ENCODE results near the gene RPTOR.

RPTOR gene

DNA sequence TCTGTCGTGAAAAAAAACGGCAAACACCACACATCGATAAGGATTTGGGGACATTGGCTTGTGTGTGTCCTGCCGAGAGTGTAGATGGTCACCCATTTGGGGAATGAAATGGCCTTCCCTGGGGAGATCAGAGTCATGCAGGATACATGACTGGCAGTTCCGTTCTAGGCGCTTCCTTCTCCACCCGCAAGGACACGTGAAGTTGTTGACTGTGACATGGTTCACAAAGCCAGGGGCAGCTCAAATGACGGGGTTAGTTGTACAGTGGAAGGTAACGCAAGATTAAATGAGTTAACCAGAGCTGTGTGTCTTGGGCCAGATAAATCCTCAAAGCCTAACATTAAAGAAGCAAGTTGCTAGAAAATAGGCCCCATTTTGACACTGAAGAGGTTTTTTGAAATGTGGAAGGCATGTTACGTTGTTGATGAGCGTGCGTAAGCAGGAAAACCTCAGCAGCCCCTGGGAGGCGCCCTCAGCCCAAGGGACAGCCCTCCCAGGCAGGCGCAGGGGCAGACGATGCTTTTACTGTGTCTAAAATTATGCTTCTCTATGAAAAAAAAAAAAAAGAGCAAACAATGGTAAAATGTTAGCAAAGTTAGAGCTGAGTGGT is 411.1 kb downstream of the RPTOR start:
- H3K9me3 ChIP-seq (ENCODE audit: low read depth, low read length), result no peaks in the 10 kb centered on the region
- H3K27ac ChIP-seq, result no peak overlapping the region
- no peak overlapping the region for H3K4me3 ChIP-seq
- no peak for DNase-seq (ENCODE audit: low read depth, low spot score)
- TF ChIP-seq EZH2 (IDR thresholded peaks at IDR 0.05) (no peak), POLR2AphosphoS5 (IDR thresholded peaks at IDR 0.05; ENCODE audit: borderline replicate concordance, low read depth, low read length) (no peak), FOXP2 (optimal IDR thresholded peaks at IDR 0.05; ENCODE audit: control extremely low read depth, extremely low read length, insufficient read depth) (no peak)
- no peak overlapping the region for H3K9ac ChIP-seq (ENCODE audit: insufficient read length)
- no peaks in the 10 kb centered on the region for H3K36me3 ChIP-seq (ENCODE audit: insufficient read depth, low read length)

DNA sequence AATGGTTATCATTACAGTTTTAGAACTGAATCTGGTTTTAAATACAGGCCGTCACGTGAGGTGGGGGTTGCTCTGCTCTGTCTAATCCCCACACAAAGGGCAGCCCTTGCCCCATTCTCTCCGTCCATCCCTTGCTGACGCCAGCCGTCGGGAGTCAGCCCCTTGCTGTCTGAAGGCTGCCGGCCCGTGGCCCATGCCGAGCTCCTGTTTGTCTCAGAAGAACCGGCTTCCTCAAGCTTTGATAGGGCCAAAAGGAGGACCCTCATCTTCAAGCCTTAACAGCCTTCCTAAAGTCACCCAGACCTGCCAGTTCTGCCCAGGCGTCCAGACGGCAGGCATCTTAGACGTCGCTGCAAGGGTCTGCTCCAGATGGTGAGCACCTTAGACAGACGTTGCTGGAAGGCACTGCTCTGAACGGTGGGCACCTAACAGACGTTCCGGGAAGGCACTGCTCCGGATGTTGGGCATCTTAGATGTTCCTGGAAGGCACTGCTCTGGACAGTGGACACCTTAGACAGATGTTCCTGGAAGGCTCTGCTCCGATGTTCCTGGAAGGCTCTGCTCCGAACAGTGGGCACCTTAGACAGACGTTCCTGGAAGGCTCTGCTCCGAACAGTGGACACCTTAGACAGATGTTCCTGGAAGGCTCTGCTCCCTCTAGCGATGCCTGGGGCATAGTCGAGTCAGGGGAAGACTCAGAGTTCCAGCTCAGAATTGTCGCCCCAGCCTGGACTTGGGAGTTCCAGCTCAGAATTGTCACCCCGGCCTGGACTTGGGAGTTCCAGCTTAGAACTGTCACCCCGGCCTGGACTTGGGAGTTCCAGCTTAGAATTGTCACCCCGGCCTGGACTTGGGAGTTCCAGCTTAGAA is 411.9 kb downstream of the RPTOR start:
- no peaks in the 10 kb centered on the region for H3K36me3 ChIP-seq (ENCODE audit: insufficient read depth, low read length)
- H3K27ac ChIP-seq, result no peak overlapping the region
- DNase-seq (ENCODE audit: low read depth, low spot score), result no peak
- H3K9ac ChIP-seq (ENCODE audit: insufficient read length), result no peak overlapping the region
- TF ChIP-seq POLR2AphosphoS5 (IDR thresholded peaks at IDR 0.05; ENCODE audit: borderline replicate concordance, low read depth, low read length), result no peak
- TF ChIP-seq EZH2 (IDR thresholded peaks at IDR 0.05), result no peak
- no peak for TF ChIP-seq FOXP2 (optimal IDR thresholded peaks at IDR 0.05; ENCODE audit: control extremely low read depth, extremely low read length, insufficient read depth)
- H3K4me3 ChIP-seq, result no peak overlapping the region
- no peaks in the 10 kb centered on the region for H3K9me3 ChIP-seq (ENCODE audit: low read depth, low read length)

DNA sequence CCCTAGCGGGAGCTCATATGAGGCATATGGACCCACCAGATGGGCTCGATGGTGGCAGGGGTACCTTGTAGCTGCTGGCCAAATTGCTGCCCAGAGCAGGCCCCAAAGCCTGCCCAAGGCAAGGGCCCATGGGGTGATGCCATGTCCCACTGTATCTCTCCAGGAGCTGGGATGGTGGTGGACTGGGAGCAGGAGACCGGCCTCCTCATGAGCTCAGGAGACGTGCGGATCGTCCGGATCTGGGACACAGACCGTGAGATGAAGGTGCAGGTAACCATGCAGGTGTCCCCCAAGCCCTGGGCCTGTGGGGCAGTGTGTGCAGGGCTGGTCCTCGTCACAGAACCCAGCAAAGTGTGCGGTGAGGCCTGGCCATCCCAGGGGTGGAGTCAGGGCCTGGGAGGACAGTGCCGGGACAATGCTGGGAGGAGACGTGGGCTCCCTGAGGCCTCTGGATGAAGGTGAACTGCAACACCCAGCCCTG is 412.9 kb downstream of the RPTOR start:
- Histone ChIP-seq H3K27ac (no peak overlapping the region), H3K4me3 (no peak overlapping the region)
- no peak for TF ChIP-seq EZH2 (IDR thresholded peaks at IDR 0.05)
- TF ChIP-seq FOXP2 (optimal IDR thresholded peaks at IDR 0.05; ENCODE audit: control extremely low read depth, extremely low read length, insufficient read depth), result no peak
- no peak for TF ChIP-seq POLR2AphosphoS5 (IDR thresholded peaks at IDR 0.05; ENCODE audit: borderline replicate concordance, low read depth, low read length)

DNA sequence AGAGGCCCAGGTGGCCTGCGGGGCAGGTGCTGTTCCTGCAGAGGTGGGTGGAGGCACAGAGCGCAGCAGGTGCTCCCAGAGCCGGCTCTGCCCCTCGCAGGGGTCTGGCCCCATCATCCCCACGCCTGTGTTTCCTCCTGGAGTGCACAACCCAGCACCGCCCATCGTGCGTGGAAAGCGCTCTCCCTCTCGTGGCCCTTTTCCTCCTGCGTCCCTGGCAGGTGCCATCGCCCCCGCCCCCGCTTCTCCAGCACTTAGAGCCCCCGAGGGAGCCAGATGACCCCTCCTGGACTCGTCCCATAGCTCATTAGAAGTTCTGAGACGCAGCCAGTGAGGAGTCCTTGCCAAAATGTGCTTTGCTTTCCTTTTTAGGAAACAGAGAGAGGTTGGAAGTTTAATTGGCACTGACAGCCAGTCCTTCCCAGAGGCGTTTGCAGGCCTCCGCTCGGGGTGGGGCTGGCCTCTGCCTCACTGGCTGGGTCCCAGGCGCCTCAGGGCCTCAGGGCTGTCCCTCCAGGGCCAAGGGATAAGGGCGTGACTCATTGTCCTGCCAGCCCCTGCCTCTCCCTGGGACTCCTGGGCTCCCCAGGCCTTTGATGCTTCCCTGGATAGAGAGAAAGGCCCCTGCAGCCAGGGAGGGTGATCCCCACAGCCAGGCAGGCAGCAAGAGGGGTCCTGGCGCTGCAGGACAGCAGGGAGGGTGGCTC is 414.8 kb downstream of the RPTOR start:
- TF ChIP-seq POLR2AphosphoS5 (IDR thresholded peaks at IDR 0.05; ENCODE audit: borderline replicate concordance, low read depth, low read length) (no peak), EZH2 (IDR thresholded peaks at IDR 0.05) (no peak), FOXP2 (optimal IDR thresholded peaks at IDR 0.05; ENCODE audit: control extremely low read depth, extremely low read length, insufficient read depth) (no peak)
- H3K36me3 ChIP-seq (ENCODE audit: insufficient read depth, low read length), result no peaks in the 10 kb centered on the region
- no peak overlapping the region for H3K27ac ChIP-seq
- DNase-seq (ENCODE audit: low read depth, low spot score), result no peak
- no peak overlapping the region for H3K4me3 ChIP-seq
- no peaks in the 10 kb centered on the region for H3K9me3 ChIP-seq (ENCODE audit: low read depth, low read length)
- H3K9ac ChIP-seq (ENCODE audit: insufficient read length), result no peak overlapping the region

More for the DNA sequence above, 412.9 kb downstream of the RPTOR start:
- H3K9ac ChIP-seq (ENCODE audit: insufficient read length), result no peak overlapping the region
- H3K9me3 ChIP-seq (ENCODE audit: low read depth, low read length), result no peaks in the 10 kb centered on the region
- H3K36me3 ChIP-seq (ENCODE audit: insufficient read depth, low read length), result no peaks in the 10 kb centered on the region
- DNase-seq (ENCODE audit: low read depth, low spot score), result no peak

DNA sequence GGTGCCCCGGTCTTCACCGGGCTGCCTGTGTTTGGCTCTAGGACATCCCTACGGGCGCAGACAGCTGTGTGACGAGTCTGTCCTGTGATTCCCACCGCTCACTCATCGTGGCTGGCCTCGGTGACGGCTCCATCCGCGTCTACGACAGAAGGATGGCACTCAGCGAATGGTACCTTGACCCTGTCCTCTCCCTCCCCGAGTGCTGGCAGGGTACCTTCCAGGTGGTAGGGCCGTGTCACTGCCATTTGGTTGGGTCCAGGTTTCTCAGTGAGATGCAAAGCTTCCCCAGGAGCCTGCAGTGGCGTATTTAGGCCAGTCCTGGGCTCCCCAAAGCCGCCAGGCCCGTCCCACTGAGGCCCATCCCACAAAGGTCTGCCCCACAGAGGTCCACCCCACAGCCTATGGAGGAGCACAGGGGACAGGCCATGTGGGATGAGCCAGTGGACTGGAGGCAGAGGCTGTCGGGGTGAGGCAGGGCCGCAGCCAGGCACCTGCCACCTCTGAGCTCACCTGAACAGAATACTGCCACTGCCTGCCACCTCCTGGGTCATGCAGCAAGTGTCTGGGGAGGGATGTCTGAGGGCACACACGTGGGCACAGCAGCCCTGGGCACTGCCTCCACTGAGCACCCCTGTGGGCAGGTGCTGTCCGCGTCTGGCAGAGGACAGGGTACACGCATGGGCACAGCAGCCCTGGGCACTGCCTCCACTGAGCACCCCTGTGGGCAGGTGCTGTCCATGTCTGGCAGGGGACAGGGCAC is 415.6 kb downstream of the RPTOR start:
- Histone ChIP-seq H3K4me3 (no peak overlapping the region), H3K36me3 (ENCODE audit: insufficient read depth, low read length) (no peaks in the 10 kb centered on the region), H3K9ac (ENCODE audit: insufficient read length) (no peak overlapping the region), H3K27ac (no peak overlapping the region), H3K9me3 (ENCODE audit: low read depth, low read length) (no peaks in the 10 kb centered on the region)
- DNase-seq (ENCODE audit: low read depth, low spot score), result no peak
- TF ChIP-seq POLR2AphosphoS5 (IDR thresholded peaks at IDR 0.05; ENCODE audit: borderline replicate concordance, low read depth, low read length) (no peak), EZH2 (IDR thresholded peaks at IDR 0.05) (no peak), FOXP2 (optimal IDR thresholded peaks at IDR 0.05; ENCODE audit: control extremely low read depth, extremely low read length, insufficient read depth) (no peak)

DNA sequence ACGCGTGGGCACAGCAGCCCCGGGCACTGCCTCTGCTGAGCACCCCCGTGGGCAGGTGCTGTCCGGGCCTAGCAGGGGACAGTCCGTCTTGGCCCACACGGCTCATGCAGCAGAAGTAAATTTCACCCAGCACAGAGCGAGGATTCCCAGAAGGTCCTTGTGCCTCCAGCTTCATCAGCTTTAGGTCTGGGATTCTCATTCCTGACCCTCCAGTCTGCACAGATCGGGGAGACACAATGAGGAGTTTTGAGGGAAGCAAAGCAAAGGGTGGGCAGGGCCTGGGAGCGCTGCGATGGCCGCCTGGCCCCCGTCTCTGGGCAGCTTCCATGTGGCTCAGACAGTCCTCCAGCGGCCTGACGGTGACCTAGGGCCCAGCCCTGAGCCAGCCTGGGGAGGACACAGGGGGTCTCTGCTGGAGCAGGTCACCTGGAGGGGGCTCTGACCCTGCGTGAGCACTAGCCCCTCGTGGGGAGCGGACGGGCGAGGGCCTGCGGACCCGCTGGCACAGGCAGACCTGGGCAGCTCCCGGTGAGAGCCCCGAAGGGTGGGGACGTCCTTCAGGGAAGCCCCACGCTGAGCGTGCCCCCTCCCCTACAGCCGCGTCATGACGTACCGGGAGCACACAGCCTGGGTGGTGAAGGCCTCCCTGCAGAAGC is 416.3 kb downstream of the RPTOR start:
- TF ChIP-seq EZH2 (IDR thresholded peaks at IDR 0.05), result no peak
- TF ChIP-seq FOXP2 (optimal IDR thresholded peaks at IDR 0.05; ENCODE audit: control extremely low read depth, extremely low read length, insufficient read depth), result no peak
- no peak for TF ChIP-seq POLR2AphosphoS5 (IDR thresholded peaks at IDR 0.05; ENCODE audit: borderline replicate concordance, low read depth, low read length)
- Histone ChIP-seq H3K4me3 (no peak overlapping the region), H3K27ac (no peak overlapping the region), H3K9me3 (ENCODE audit: low read depth, low read length) (no peaks in the 10 kb centered on the region), H3K36me3 (ENCODE audit: insufficient read depth, low read length) (no peaks in the 10 kb centered on the region), H3K9ac (ENCODE audit: insufficient read length) (no peak overlapping the region)
- no peak for DNase-seq (ENCODE audit: low read depth, low spot score)

DNA sequence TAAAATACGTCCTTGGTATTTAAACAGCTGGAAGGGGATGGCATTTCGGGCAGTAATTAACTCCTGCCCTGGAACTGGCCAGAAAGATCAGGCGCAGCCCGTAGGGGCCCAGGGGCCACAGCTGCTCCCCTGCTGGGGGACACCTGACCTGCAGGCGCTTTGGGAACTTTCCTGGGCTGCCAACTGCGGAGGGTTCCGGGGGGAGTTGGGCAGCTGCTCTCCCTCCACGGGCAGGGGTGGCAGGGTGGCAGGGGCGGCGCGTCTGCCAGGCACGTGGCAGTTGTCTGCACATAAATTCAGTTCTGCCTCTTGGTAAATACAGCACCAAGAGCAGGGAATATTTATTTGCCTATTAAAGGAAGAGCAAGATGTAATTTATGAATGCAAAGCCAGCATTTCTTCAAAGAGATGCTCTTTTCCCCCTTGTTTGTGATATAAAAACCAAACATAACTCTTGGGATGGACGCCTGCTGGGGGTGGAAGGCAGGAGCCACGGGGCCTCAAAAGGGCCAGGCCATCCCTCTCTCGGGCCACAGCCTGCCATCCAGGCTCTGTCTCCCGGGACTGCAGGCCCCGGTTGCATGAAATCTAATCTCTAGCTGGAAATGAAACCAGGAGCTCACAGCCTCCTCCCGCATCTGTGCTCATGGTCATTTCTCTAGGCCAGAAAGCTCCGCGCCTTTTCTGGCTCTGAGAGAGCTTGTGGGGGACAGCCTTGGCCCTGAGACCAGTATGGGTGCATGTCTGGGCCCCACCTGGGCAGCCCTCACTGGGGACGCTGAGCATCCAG is 417.1 kb downstream of the RPTOR start:
- TF ChIP-seq EZH2 (IDR thresholded peaks at IDR 0.05), result no peak
- no peak for TF ChIP-seq FOXP2 (optimal IDR thresholded peaks at IDR 0.05; ENCODE audit: control extremely low read depth, extremely low read length, insufficient read depth)
- TF ChIP-seq POLR2AphosphoS5 (IDR thresholded peaks at IDR 0.05; ENCODE audit: borderline replicate concordance, low read depth, low read length), result no peak
- Histone ChIP-seq H3K9ac (ENCODE audit: insufficient read length) (no peak overlapping the region), H3K36me3 (ENCODE audit: insufficient read depth, low read length) (no peaks in the 10 kb centered on the region), H3K9me3 (ENCODE audit: low read depth, low read length) (no peaks in the 10 kb centered on the region), H3K27ac (no peak overlapping the region), H3K4me3 (no peak overlapping the region)
- no peak for DNase-seq (ENCODE audit: low read depth, low spot score)
